ENCODE results near the gene U2AF2. TPM values are rescaled to one million over a fixed set of nuclear protein-coding genes. Genes with fewer than 3 reads are reported as not detected.

U2AF2 gene
- polyA plus RNA-seq, 1 donor (not counting 4 experiments of a cell fraction or from before 2014, with no cell fraction given), result 109 TPM

- no peak overlapping the region for H3K4me3 ChIP-seq (ENCODE audit: control insufficient read depth in 2 of 3, extremely low read depth in 1 of 3, insufficient read depth in 2 of 3, low read depth in 1 of 3, low read length in 3 of 3)
- H3K9me3 ChIP-seq (ENCODE audit: control insufficient read depth, low read depth, low read length), result no peaks in the 10 kb centered on the region
- dilution Hi-C loops (cut with MboI; ENCODE audit: extremely low pct_ligation_motif_present, low sequenced_read_pairs), result no loop called here
- H3K36me3 ChIP-seq (ENCODE audit: control insufficient read depth in 2 of 2, extremely low read depth in 1 of 2, insufficient read depth in 2 of 2, low read length in 2 of 2), result peaks cover 30 to 34% of the 10 kb centered on the region in 2 experiments
- H2AFZ ChIP-seq (ENCODE audit: control insufficient read depth, low read length), result no peak overlapping the region
- H3K4me2 ChIP-seq (ENCODE audit: control insufficient read depth, extremely low read depth, insufficient read depth, low read depth, low read length), result no peak overlapping the region
- H3K9me1 ChIP-seq (ENCODE audit: control insufficient read depth, extremely low read depth, insufficient read depth, low read length), result no peaks in the 10 kb centered on the region
- H4K20me1 ChIP-seq (ENCODE audit: control insufficient read depth, extremely low read depth, insufficient read depth, low read length), result peaks cover 4% of the 10 kb centered on the region
- no peak overlapping the region for H3K9ac ChIP-seq (ENCODE audit: control insufficient read depth, extremely low read depth, insufficient read depth, low read length)
- TF ChIP-seq EZH2 (IDR thresholded peaks at IDR 0.05; ENCODE audit: low read length) (no peak), CTCF (optimal IDR thresholded peaks at IDR 0.05 in 1 of 3, IDR thresholded peaks at IDR 0.05 in 1 of 3, conservative IDR thresholded peaks at IDR 0.05 in 1 of 3; ENCODE audit: extremely low read depth in 1 of 3, insufficient read depth in 2 of 3, low read length in 3 of 3) (no peak)
- no peaks in the 10 kb centered on the region for H3K4me1 ChIP-seq (ENCODE audit: control insufficient read depth, extremely low read depth, insufficient read depth, low read length)
- no peak overlapping the region for H3K27ac ChIP-seq (ENCODE audit: control insufficient read depth, insufficient read depth, low read length)
- FAIRE-seq (no peak), DNase-seq (ENCODE audit: low read depth, low spot score) (no peak)
- H3K79me2 ChIP-seq (ENCODE audit: control insufficient read depth, insufficient read depth, low read length), result peaks cover 46% of the 10 kb centered on the region
- no peaks in the 10 kb centered on the region for H3K27me3 ChIP-seq (ENCODE audit: control insufficient read depth, extremely low read depth, insufficient read depth, low read length)
Observed at GRCh38 chr19:55687281-55688201, 32.7 kb downstream of the U2AF2 start.

- Histone ChIP-seq H3K27ac (ENCODE audit: control insufficient read depth, insufficient read depth, low read length) (no peak overlapping the region), H3K9ac (ENCODE audit: control insufficient read depth, extremely low read depth, insufficient read depth, low read length) (no peak overlapping the region), H3K4me3 (ENCODE audit: control insufficient read depth in 2 of 3, extremely low read depth in 1 of 3, insufficient read depth in 2 of 3, low read depth in 1 of 3, low read length in 3 of 3) (no peak overlapping the region), H2AFZ (ENCODE audit: control insufficient read depth, low read length) (no peak overlapping the region), H3K4me2 (ENCODE audit: control insufficient read depth, extremely low read depth, insufficient read depth, low read depth, low read length) (no peak overlapping the region), H3K9me3 (ENCODE audit: control insufficient read depth, low read depth, low read length) (no peaks in the 10 kb centered on the region), H3K9me1 (ENCODE audit: control insufficient read depth, extremely low read depth, insufficient read depth, low read length) (no peaks in the 10 kb centered on the region), H3K4me1 (ENCODE audit: control insufficient read depth, extremely low read depth, insufficient read depth, low read length) (no peaks in the 10 kb centered on the region), H3K36me3 (ENCODE audit: control insufficient read depth in 2 of 2, extremely low read depth in 1 of 2, insufficient read depth in 2 of 2, low read length in 2 of 2) (peaks cover 29 to 34% of the 10 kb centered on the region in 2 experiments), H3K27me3 (ENCODE audit: control insufficient read depth, extremely low read depth, insufficient read depth, low read length) (no peaks in the 10 kb centered on the region), H4K20me1 (ENCODE audit: control insufficient read depth, extremely low read depth, insufficient read depth, low read length) (peaks cover 4% of the 10 kb centered on the region), H3K79me2 (ENCODE audit: control insufficient read depth, insufficient read depth, low read length) (peaks cover 42% of the 10 kb centered on the region)
- TF ChIP-seq CTCF (optimal IDR thresholded peaks at IDR 0.05 in 1 of 3, IDR thresholded peaks at IDR 0.05 in 1 of 3, conservative IDR thresholded peaks at IDR 0.05 in 1 of 3; ENCODE audit: extremely low read depth in 1 of 3, insufficient read depth in 2 of 3, low read length in 3 of 3) (no peak), EZH2 (IDR thresholded peaks at IDR 0.05; ENCODE audit: low read length) (no peak)
- dilution Hi-C loops (cut with MboI; ENCODE audit: extremely low pct_ligation_motif_present, low sequenced_read_pairs), result no loop called here
- no peak for DNase-seq (ENCODE audit: low read depth, low spot score)
- FAIRE-seq, result no peak
Observed at GRCh38 chr19:55688422-55689218, 33.8 kb downstream of the U2AF2 start.

Measured in keratinocyte (primary cell).